Trophoblast cell (in vitro differentiated cells and primary cell): ENCODE data around the gene ARFGAP1.

Source experiments
- DNase-seq, 2 donors: peaks; one replicate each; pipeline ENCODE4 v3.0.0-alpha.2; 2016
- H2AFZ ChIP-seq: 2 replicates; pipeline ENCODE4 v1.6.1; 2013; ENCODE audit warnings: low read length, moderate library complexity, mild to moderate bottlenecking; ENCODE audit not compliant: insufficient read depth, poor library complexity
- H2AK5ac ChIP-seq: 2 replicates; pipeline ENCODE4 v1.6.1; 2013; ENCODE audit warnings: mild to moderate bottlenecking, low read length
- H2BK120ac ChIP-seq: 2 replicates; pipeline ENCODE4 v1.6.1; 2013; ENCODE audit warnings: low read length, mild to moderate bottlenecking, moderate library complexity; ENCODE audit not compliant: insufficient read depth, poor library complexity
- H2BK12ac ChIP-seq: 2 replicates; pipeline ENCODE4 v1.6.1; 2013; ENCODE audit warnings: mild to moderate bottlenecking, low read length, moderate library complexity
- H2BK5ac ChIP-seq: 2 replicates; pipeline ENCODE4 v1.6.1; 2013; ENCODE audit warnings: low read length, low read depth, moderate library complexity, mild to moderate bottlenecking; ENCODE audit not compliant: poor library complexity
- H3K14ac ChIP-seq: 2 replicates; pipeline ENCODE4 v1.6.1; 2013; ENCODE audit warnings: mild to moderate bottlenecking, low read length
- H3K18ac ChIP-seq: 2 replicates; pipeline ENCODE4 v1.6.1; 2013; ENCODE audit warnings: mild to moderate bottlenecking, low read length
- H3K23ac ChIP-seq: 2 replicates; pipeline ENCODE4 v1.6.1; 2013; ENCODE audit warnings: low read length
- H3K27ac ChIP-seq: 2 replicates; pipeline ENCODE4 v1.5.1; 2013; ENCODE audit warnings: low read depth, mild to moderate bottlenecking, inconsistent platforms, low read length, moderate library complexity
- H3K27me3 ChIP-seq: 2 replicates; pipeline ENCODE4 v1.6.1; 2013; ENCODE audit warnings: inconsistent platforms, mild to moderate bottlenecking, low read length, moderate library complexity; ENCODE audit not compliant: insufficient read depth
- H3K36me3 ChIP-seq, 2 experiments: 1 replicate in 1 of 2; 2 replicates in 1 of 2; pipeline ENCODE4 v1.6.1; 2013; ENCODE audit warnings: low read length in 2 of 2, mild to moderate bottlenecking in 2 of 2, moderate library complexity in 1 of 2; ENCODE audit not compliant: insufficient read depth in 2 of 2, control insufficient read depth in 1 of 2
- H3K4ac ChIP-seq: 2 replicates; pipeline ENCODE4 v1.6.1; 2013; ENCODE audit warnings: low read depth, mild to moderate bottlenecking, low read length, moderate library complexity
- H3K4me1 ChIP-seq, 2 experiments: 1 replicate in 1 of 2; 2 replicates in 1 of 2; pipeline ENCODE4 v1.6.1; 2013; ENCODE audit warnings: low read length in 2 of 2, mild to moderate bottlenecking in 2 of 2, moderate library complexity in 1 of 2; ENCODE audit not compliant: insufficient read depth in 2 of 2, control insufficient read depth in 1 of 2
- H3K4me2 ChIP-seq: 2 replicates; pipeline ENCODE4 v1.6.1; 2013; ENCODE audit warnings: inconsistent platforms, mild to moderate bottlenecking, low read length, moderate library complexity
- H3K4me3 ChIP-seq: 2 replicates; pipeline ENCODE4 v1.5.1; 2013; ENCODE audit warnings: mild to moderate bottlenecking, low read depth, low read length, inconsistent platforms
- H3K79me1 ChIP-seq: one replicate; pipeline ENCODE4 v1.6.1; 2013; ENCODE audit warnings: low read length
- H3K79me2 ChIP-seq: 2 replicates; pipeline ENCODE4 v1.6.1; 2013; ENCODE audit warnings: low read length, mild to moderate bottlenecking; ENCODE audit not compliant: control insufficient read depth, insufficient read depth, poor library complexity
- H3K9ac ChIP-seq: 2 replicates; pipeline ENCODE4 v1.6.1; 2013; ENCODE audit warnings: mild to moderate bottlenecking, low read length
- H3K9me3 ChIP-seq: 2 replicates; pipeline ENCODE4 v1.6.1; 2013; ENCODE audit warnings: low read depth, mild to moderate bottlenecking, control low read depth, inconsistent platforms, low read length; ENCODE audit not compliant: insufficient read depth
- H4K12ac ChIP-seq: 2 replicates; pipeline ENCODE4 v1.6.1; 2013; ENCODE audit warnings: low read depth, mild to moderate bottlenecking, low read length, moderate library complexity
- H4K8ac ChIP-seq: 2 replicates; pipeline ENCODE4 v1.6.1; 2013; ENCODE audit warnings: low read depth, mild to moderate bottlenecking, low read length, moderate library complexity
- H4K91ac ChIP-seq: one replicate; pipeline ENCODE4 v1.6.1; 2013; ENCODE audit warnings: low read depth, mild to moderate bottlenecking, low read length, moderate library complexity
- WGBS: extraction: QIAGEN DNeasy Blood & Tissue Kit; methylation state at CpG from one replicate; pipeline ENCODE4 v1.1.7; 2013; ENCODE audit warnings: missing lambda C conversion rate; ENCODE audit not compliant: insufficient read length, insufficient coverage; ENCODE audit errors: extremely low coverage; 5-methylcytosine and 5-hydroxymethylcytosine counted together

ARFGAP1 gene

DNA sequence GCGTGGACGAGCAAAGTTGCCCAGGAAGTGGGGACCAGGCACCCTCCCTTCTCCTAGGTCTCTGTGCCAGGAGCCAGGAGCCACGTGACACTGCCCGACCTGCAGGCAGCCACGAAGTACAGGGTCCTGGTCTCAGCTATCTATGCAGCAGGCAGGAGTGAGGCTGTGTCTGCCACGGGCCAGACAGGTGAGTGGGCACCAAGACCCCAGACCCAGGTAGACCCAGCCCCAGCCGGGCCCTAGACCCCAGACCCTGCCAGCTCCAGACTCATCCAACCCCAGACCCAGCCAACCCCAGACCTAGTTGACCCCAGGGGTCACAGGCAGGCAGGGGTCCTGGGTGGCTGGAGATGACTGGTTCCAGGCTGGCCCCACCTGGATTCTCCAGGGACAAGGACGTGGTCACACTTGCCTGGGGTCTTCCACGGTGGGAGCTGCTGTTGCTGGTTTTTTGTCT lies 41.4 kb downstream of the ARFGAP1 start:
- Histone ChIP-seq H3K14ac (no peak overlapping the region), H3K9me3 (peaks cover 2% of the 10 kb centered on the region), H4K8ac (no peak overlapping the region), H4K12ac (no peak overlapping the region), H3K9ac (no peak overlapping the region), H3K4me3 (no peak overlapping the region), H3K23ac (no peak overlapping the region), H3K4me2 (no peak overlapping the region), H3K4ac (no peak overlapping the region), H3K79me1 (no peaks in the 10 kb centered on the region), H3K18ac (no peak overlapping the region), H3K27me3 (no peaks in the 10 kb centered on the region), H3K79me2 (no peaks in the 10 kb centered on the region), H2BK120ac (no peak overlapping the region), H2AFZ (no peak overlapping the region), H3K27ac (no peak overlapping the region), H2BK5ac (no peak overlapping the region), H4K91ac (no peak overlapping the region), H2BK12ac (no peak overlapping the region), H2AK5ac (no peak overlapping the region), H3K4me1 (no peaks in the 10 kb centered on the region), H3K36me3 (no peaks in the 10 kb centered on the region)
- DNase-seq: no peak
- no CpG with 5 or more reads among the region's 9 CpGs for WGBS

DNA sequence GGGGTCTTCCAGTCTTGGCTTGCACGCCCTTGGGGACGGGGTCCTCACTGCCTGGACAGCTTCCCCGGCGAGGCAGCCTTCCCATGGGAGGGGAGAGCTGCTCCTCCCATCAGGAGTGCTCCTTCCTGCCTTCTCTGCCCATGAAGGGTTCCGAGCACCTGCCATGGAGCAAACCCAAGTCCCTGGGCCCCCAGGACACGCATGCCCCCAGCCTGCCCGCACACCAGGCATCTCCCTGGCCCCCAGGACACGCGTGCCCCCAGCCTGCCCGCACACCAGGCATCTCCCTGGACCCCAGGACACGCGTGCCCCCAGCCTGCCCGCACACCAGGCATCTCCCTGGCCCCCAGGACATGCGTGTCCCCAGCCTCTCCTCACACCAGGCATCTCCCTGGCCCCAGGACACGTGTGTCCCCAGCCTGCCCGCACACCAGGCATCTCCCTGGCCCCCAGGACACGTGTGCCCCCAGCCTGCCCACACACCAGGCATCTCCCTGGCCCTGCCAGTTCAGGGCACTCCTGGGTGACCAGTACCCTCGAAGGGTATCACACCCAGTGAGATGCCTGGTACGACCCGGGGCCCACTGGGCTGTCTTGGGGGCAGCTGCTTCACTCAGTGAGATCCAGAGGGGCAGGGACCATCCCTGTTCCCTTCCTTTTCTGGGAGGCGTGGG lies 42.1 kb downstream of the ARFGAP1 start:
- no peak overlapping the region for H3K23ac ChIP-seq
- no peak overlapping the region for H2AK5ac ChIP-seq
- no peaks in the 10 kb centered on the region for H3K36me3 ChIP-seq
- no peak overlapping the region for H3K4ac ChIP-seq
- H3K27me3 ChIP-seq: no peaks in the 10 kb centered on the region
- no peak overlapping the region for H3K9ac ChIP-seq
- no peak overlapping the region for H3K18ac ChIP-seq
- no peak overlapping the region for H3K14ac ChIP-seq
- H3K4me3 ChIP-seq: no peak overlapping the region
- no peaks in the 10 kb centered on the region for H3K4me1 ChIP-seq
- no CpG with 5 or more reads among the region's 21 CpGs for WGBS
- H2BK120ac ChIP-seq: no peak overlapping the region
- H3K9me3 ChIP-seq: peaks cover 2% of the 10 kb centered on the region
- H3K79me1 ChIP-seq: no peaks in the 10 kb centered on the region
- H4K12ac ChIP-seq: no peak overlapping the region
- H2BK12ac ChIP-seq: no peak overlapping the region
- no peak overlapping the region for H2AFZ ChIP-seq
- no peak overlapping the region for H4K91ac ChIP-seq
- no peak for DNase-seq
- H3K4me2 ChIP-seq: no peak overlapping the region
- H4K8ac ChIP-seq: no peak overlapping the region
- no peak overlapping the region for H2BK5ac ChIP-seq
- no peaks in the 10 kb centered on the region for H3K79me2 ChIP-seq
- no peak overlapping the region for H3K27ac ChIP-seq

DNA sequence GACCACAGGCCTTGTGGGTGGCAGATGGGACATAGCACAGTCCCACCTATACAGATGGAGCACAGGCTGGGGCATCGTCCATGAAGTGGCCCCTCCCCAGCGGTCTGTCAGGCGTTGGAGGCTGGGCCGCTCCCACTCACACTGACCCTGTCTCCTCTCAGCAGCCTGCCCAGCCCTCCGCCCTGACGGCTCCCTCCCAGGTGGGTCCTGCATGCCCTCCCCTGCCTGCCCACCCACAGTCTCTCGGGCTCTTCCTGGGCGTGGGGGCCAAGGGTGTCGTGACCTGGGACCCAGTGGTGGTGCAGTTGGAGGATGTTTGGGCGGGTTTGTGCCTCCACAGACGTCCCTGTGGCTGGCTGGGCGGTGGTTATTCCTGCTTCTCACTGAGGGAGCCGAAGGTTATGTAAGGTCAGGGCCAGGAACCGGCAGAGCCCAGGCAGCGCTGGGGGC lies 42.7 kb downstream of the ARFGAP1 start:
- Histone ChIP-seq H3K4me3 (no peak overlapping the region), H3K18ac (no peak overlapping the region), H3K79me1 (no peaks in the 10 kb centered on the region), H3K9me3 (peaks cover 2% of the 10 kb centered on the region), H3K4me2 (no peak overlapping the region), H2BK12ac (no peak overlapping the region), H3K36me3 (no peaks in the 10 kb centered on the region), H2BK5ac (no peak overlapping the region), H3K4ac (no peak overlapping the region), H3K14ac (no peak overlapping the region), H2BK120ac (no peak overlapping the region), H2AFZ (no peak overlapping the region), H4K91ac (no peak overlapping the region), H3K27me3 (no peaks in the 10 kb centered on the region), H3K27ac (no peak overlapping the region), H3K4me1 (no peaks in the 10 kb centered on the region), H3K23ac (no peak overlapping the region), H4K8ac (no peak overlapping the region), H2AK5ac (no peak overlapping the region), H3K9ac (no peak overlapping the region), H3K79me2 (no peaks in the 10 kb centered on the region), H4K12ac (no peak overlapping the region)
- no CpG with 5 or more reads among the region's 15 CpGs for WGBS
- no peak for DNase-seq

DNA sequence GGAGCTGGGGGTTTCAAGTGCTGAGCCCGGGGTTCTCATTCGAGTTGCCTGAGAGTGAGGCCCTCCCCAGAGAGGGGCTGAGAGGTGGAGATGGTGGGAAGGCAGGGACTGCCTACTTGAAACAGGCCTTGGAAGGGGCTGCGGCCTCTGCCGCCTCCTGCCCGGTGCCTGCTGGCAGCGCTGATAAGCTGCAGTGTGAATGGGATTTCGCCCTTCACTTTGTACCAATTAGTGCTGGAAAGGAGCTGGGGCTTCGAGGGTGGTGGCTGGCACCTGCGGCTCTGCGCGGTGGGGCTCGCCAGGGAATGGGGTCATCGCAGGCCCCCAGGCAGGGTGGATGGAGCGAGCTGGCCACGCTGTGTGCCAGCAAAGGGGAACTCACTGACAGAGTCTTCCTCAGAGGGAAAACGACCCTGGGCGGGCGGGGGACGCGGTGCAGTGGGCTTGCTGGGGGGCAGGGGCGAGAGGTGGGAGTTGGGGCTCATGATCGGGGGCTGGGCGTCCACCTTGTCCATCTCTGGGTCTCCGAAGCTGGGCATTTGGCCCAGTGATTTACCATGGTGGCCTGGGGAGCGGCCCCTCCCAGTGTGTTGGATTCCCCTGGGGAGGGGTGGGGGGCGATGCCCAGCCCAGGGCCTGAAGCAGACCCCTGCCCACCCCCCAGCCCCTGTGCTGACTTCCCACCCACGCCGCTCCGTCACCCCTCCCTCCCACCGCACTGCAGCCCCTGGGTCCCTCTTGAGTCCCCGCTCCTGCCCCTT lies 43.3 kb downstream of the ARFGAP1 start:
- no peaks in the 10 kb centered on the region for H3K79me1 ChIP-seq
- H2BK5ac ChIP-seq: no peak overlapping the region
- no peak overlapping the region for H3K9ac ChIP-seq
- H3K4ac ChIP-seq: no peak overlapping the region
- H3K18ac ChIP-seq: no peak overlapping the region
- H3K4me2 ChIP-seq: no peak overlapping the region
- WGBS: no CpG with 5 or more reads among the region's 31 CpGs
- no peak overlapping the region for H3K14ac ChIP-seq
- H4K8ac ChIP-seq: no peak overlapping the region
- H2BK12ac ChIP-seq: no peak overlapping the region
- no peak overlapping the region for H4K12ac ChIP-seq
- H2AK5ac ChIP-seq: no peak overlapping the region
- no peak overlapping the region for H3K23ac ChIP-seq
- H3K79me2 ChIP-seq: no peaks in the 10 kb centered on the region
- H3K4me1 ChIP-seq: no peaks in the 10 kb centered on the region
- no peak overlapping the region for H3K27ac ChIP-seq
- H2BK120ac ChIP-seq: no peak overlapping the region
- H3K27me3 ChIP-seq: no peaks in the 10 kb centered on the region
- no peak overlapping the region for H2AFZ ChIP-seq
- H4K91ac ChIP-seq: no peak overlapping the region
- DNase-seq: no peak
- no peaks in the 10 kb centered on the region for H3K36me3 ChIP-seq
- H3K9me3 ChIP-seq: peaks cover 2% of the 10 kb centered on the region
- H3K4me3 ChIP-seq: no peak overlapping the region
